Mucosa of gallbladder (tissue), 1 donor: ENCODE results near the gene KIR3DL3. TPM values are rescaled to one million over a fixed set of nuclear protein-coding genes. Genes with fewer than 3 reads are reported as not detected.
"Not testable (repeated sequence)": the region's sequence is repeated elsewhere in the genome, so short reads cannot be mapped to it uniquely, and the experiment has no call there.

Source experiments
- DNase-seq: peaks from one replicate; pipeline ENCODE4 v3.0.0-alpha.2; 2020; ENCODE audit warnings: low spot score
- total RNA-seq: library from RNA; stranded (reverse); gene quantifications from one replicate; pipeline ENCODE4 v1.2.1, GENCODE V29; 2021
- donor health status: DM: no; HTN: no; CAD: no.

Gene KIR3DL3
- not detected for total RNA-seq

- no peak for DNase-seq
Observed at GRCh38 chr19:54724142-54724541, at the start of gene KIR3DL3. TSS of gene KIR3DL3 (plus strand) at chr19:54724442. CDS start at chr19:54724497, 55 bp downstream.

DNA sequence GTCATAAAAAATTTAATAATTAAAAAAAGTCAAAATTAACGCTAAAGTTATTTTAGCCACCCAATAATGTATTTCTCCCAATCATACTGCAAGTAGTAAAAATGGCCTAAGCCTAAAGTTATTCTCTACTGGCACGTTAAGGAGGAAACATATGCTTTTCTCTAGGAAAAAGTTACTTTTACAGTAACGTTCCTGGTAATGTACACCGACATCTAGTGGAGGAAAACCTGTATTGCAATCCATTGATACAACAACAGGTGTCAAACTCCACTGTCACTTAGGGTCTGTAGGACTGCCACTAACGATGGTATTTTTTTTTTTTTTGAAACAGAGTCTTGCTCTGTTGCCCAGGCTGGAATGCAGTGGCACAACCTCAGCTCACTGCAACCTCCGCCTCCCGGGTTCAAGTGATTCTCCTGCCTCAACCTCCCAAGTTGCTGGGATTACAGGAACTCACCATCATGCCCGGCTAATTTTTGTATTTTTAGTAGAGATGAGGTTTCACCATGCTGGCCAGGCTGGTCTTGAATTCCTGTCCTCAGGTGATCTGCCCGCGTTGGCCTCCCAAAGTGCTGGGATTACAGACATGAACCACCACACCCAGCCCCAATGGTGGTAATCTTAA lies 47.9 kb upstream of the KIR3DL3 start:
- DNase-seq = not testable (repeated sequence)

DNA sequence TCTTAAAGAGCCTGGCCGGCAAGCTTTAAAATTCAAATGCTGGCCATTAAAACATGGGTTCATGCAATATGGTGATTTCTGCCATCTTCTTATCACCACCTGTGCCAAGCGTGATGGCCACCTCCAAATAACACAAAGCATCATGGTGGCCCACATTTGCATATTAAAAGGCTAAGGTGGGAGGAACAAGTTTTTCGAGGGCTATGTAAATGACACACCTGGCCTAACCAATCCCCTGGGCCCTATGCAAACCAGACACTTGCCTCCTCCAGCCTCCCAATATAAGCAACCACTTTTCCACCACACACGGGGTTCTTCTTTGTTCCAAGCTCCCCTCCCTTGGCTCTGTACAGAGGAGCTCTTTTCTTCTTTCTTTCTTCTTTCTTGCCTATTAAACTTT lies 47.0 kb upstream of the KIR3DL3 start:
- DNase-seq = no peak

DNA sequence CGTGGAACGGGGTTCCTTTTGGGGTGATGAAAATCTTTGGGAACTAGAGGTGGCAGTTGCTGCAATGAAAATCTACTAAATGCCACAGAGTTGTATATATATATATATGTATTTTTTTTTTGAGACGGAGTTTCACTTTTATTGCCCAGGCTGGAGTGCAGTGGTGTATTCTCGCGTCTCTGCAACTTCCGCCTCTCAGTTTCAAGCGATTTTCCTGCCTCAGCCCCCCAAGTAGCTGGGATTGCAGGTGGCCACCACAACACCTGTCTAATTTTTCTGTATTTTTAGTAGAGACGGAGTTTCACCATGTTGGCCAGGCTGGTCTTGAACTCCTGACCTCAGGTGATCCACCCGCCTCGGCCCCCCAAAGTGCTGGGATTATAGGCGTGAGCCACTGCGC lies 42.6 kb upstream of the KIR3DL3 start:
- DNase-seq = not testable (repeated sequence)

DNA sequence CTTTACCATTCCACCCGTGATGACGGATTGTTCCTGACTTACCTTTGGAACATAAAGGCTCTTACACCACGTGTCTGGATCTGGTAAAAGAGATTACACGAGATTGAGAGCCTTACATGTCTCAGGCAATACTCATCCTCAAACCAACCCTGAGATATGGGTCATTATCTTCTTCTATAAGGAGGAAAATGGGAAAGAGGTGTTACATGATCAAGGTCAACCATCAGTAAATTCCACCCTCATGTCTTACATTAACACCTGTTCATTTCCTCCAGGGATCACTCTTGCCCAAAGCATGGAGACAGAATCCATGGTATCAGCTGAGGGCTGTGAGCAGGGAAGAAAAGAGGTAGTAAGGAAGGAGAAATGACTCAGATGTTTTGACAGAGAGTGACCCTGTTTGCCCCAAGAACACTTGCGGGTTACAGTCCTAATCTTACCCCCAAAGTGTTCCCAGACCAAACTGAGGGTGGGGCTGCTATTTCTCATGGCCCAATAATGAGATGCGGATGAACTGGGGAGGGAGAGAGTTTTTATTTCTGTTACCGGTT lies 41.9 kb upstream of the KIR3DL3 start:
- no peak for DNase-seq

DNA sequence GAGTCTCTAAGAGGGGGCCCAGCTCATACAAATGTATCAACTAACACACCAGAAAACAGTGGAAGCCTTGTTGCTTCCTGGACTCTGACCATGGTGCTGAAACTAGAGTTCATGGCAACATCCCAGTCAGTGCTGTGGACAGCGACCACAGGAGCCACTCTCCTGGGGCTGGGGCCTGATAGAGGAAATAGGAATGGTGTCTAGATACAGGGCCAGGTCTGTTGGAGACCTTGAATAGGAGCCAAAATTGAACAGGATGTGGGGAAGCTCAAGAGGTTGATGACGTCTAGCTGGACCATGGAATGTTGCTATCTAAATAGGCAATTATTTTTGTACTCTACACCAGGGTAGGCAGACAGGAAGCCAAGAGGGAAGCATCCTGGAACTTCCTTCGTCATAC lies 39.7 kb upstream of the KIR3DL3 start:
- peak; percentile 22 for DNase-seq

DNA sequence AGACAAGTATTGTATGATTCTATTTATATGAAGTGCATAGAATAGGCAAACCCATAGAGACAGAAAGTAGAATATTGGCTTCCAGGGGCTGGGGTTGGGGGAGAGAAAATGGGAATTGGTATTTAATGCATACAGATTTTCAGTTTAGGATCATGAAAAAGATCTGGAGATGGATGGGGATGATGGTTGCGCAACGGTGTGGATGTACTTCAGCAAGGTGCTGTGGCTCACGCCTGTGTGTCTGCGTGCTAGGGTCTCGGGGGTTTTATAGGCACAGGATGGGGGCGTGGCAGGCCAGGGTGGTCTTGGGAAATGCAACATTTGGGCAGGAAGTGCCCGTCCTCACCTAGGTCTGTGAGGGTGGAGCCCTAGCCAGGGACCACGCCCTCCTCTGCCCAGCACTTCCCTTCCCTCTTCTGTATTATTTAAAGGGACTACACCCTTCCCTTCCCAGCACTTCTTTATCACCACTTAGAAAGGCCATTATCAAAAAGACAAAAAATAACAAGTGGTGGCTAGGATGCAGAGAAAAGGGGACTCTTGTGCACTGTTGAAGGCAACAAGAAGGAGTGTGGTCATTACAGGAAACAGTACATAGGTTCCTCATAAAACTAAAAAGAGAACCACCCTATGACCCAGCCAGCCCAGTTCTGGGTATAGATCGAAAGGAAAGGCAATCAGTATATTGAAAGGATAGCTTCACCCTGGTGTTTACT lies 32.5 kb upstream of the KIR3DL3 start:
- DNase-seq = no peak

GRCh38 chr19:54692298-54692615 lies 32.0 kb upstream of the KIR3DL3 start:
- DNase-seq = no peak

GRCh38 chr19:54694648-54695047 lies 29.6 kb upstream of the KIR3DL3 start:
- no peak for DNase-seq

DNA sequence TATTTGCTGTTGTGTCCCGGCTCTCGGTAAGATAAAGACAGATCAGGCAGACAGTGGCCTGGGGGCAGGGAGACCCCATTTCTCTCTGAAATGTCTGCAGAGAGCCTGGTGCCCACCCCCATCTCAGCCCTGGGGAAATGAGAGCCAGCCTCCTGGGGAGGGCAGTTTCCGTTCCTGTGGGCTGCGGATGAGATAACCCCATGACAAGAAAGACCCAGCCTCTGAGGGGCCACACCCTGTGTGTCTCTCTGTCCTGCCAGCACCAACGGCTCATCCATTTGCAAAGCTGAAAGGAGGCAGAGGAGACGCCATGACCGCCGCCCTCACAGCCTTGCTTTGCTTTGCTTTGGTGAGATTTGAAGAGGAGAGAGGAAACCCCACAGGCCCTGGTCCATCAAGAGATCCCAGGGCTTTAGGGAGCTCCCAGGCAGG lies 28.1 kb upstream of the KIR3DL3 start:
- no peak for DNase-seq

GRCh38 chr19:54696766-54697165 lies 27.5 kb upstream of the KIR3DL3 start:
- DNase-seq = no peak

DNA sequence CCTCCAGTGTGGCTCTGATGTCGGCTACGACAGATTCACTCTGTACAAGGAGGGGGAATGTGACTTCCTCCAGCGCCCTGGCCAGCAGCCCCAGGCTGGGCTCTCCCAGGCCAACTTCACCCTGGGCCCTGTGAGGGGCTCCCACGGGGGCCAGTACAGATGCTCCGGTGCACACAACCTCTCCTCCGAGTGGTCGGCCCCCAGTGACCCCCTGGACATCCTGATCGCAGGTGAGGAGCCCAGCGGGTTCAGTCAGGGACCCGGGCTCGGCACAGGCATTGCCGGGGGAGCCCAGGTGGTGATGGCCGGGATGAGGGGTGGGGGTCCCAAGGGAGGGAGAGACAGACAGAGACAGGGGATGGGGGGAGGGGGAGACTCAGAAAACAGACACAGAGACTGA lies 26.5 kb upstream of the KIR3DL3 start:
- DNase-seq = not testable (repeated sequence)

- no peak for DNase-seq
Observed at GRCh38 chr19:54704928-54705327, 19.3 kb upstream of the KIR3DL3 start.

- no peak for DNase-seq
Observed at GRCh38 chr19:54707962-54708361, 16.3 kb upstream of the KIR3DL3 start.

GRCh38 chr19:54708781-54709180 lies 15.5 kb upstream of the KIR3DL3 start:
- DNase-seq = no peak

- no peak for DNase-seq
Observed at GRCh38 chr19:54709212-54709948, 14.9 kb upstream of the KIR3DL3 start.

GRCh38 chr19:54709956-54710355 lies 14.3 kb upstream of the KIR3DL3 start:
- not testable (repeated sequence) for DNase-seq

DNA sequence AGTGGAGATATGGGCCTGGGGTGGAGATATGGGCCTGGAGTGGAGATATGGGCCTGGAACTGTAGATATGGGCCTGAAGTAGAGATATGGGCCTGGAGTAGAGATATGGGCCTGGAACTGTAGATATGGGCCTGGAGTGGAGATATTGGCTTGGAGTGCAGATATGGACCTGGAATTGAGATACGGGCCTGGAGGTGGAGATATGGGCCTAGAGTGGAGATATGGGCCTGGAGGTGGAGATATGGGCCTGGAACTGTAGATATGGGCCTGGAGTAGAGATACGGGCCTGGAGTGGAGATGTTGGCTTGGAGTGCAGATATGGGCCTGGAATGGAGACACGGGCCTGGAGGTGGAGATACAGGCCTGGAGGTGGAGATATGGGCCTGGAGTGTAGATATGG lies 402 bp downstream of the KIR3DL3 start:
- no peak for DNase-seq

- no peak for DNase-seq
Observed at GRCh38 chr19:54725321-54725720, 1.1 kb downstream of the KIR3DL3 start.

- DNase-seq = no peak
Observed at GRCh38 chr19:54727562-54727961, 3.3 kb downstream of the KIR3DL3 start.

DNA sequence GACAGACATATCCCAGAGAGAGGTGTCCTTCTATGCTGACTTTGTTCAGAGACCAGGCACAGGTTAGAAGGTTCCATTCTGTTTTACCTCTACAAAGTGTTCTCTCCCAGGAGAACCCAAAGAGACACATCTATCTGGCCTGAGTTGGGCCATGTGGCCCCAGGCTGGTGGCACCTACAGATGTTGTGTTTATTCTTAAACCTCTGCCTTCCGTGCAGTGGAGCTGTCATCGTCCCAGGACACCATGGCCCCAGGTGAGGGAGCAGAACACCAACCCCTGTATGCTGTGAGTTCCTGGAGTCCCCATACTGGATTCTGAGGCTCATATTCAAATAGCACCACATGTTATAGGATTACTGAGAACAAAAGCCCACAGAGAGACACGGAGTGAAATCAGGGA lies 3.9 kb downstream of the KIR3DL3 start:
- DNase-seq = no peak

DNA sequence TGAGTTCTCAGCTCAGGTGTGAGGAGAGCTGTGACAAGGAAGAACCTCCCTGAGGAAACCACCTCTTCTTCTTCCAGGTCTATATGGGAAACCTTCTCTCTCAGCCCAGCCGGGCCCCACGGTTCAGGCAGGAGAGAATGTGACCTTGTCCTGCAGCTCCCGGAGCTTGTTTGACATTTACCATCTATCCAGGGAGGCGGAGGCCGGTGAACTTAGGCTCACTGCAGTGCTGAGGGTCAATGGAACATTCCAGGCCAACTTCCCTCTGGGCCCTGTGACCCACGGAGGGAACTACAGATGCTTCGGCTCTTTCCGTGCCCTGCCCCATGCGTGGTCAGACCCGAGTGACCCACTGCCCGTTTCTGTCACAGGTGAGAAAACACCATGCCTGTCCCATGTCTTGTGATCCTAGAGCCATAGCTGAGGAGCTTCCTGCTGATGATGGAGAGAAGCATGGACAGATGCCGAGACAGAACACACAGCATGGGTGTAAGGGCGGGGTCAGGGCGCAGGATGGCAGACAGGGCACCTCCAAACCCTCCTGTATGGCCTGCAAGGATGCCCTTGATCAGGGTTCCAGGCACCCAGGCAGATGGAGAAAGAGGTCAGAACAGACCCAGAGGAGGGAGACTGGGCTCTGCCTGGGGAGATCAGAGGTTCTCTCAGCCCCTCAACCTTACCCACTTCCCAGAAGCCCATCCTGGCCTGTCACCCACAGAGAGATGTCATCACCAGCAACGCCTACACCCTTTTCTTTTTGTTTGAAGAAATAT lies 5.4 kb downstream of the KIR3DL3 start:
- DNase-seq = no peak
